CD4-positive, alpha-beta T cell treated with Interleukin-15 for 1 hour (primary cell): ENCODE results near the gene IFT172.
"Not testable (repeated sequence)": the region's sequence is repeated elsewhere in the genome, so short reads cannot be mapped to it uniquely, and the experiment has no call there.

ENCODE experiments used
- DNase-seq: peaks from one replicate; pipeline ENCODE4 v3.0.0-alpha.2; 2020

The IFT172 gene

DNA sequence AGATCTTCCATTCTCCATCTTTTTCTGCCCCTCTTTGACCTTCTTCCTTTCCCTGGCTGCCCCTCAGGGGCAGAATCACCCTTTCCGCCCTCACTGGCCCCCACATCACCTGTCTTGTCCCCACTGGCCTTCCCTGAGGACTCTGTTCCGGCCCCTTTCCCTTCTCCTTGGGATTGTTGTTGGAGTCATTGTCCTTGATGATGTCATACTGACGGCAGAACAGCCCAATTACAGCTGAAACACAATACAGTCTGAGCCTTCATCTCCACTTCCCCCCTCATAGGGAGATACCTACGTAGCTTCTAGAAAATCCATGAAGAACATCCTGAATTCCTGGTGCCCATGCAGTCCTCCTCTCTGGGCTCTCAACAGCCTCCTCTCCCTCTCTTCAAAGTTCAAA is 3.0 kb upstream of the IFT172 start:
- no peak for DNase-seq

DNA sequence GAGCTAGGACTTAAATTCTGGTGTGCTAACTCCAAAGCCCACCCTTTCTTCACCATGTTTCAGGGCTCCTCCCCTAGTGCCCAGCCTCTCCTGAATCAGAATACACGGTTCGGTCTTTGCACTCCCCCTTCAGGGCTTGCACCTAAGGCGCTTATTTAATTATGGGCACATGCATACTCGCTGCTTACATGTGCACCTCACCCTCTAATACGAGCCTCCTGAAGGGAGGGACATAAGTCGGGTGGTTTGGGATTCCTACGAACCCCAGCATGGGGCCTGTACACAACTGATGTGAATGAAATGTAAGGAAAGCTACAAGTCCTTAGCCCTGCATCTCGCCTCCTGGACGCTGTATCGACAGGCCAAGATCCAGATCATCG is 435 bp downstream of the IFT172 start:
- DNase-seq, result peak; percentile 30

GRCh38 chr2:27485496-27485895 is 4.0 kb downstream of the IFT172 start:
- no peak for DNase-seq

DNA sequence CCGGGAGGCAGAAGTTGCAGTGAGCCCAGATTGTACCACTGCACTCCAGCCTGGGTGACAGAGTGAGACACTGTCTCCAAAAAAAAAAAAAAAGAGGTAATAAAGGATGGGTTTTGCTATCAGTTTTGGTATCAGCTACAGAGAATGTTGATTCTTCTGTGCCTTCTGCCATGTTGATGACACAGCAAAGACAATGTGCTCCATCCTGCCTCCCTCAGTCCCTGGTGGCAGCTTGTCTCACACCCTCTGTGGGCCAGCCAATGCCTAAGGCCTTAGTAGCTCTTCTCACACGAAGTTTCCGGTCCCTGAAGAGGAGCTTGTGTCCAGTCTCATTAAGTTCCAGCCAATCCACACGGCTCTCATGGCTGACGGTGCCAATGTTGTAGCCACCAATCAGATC is 17.6 kb downstream of the IFT172 start:
- DNase-seq, result no peak

GRCh38 chr2:27464443-27464842 is 25.1 kb downstream of the IFT172 start:
- DNase-seq, result no peak

DNA sequence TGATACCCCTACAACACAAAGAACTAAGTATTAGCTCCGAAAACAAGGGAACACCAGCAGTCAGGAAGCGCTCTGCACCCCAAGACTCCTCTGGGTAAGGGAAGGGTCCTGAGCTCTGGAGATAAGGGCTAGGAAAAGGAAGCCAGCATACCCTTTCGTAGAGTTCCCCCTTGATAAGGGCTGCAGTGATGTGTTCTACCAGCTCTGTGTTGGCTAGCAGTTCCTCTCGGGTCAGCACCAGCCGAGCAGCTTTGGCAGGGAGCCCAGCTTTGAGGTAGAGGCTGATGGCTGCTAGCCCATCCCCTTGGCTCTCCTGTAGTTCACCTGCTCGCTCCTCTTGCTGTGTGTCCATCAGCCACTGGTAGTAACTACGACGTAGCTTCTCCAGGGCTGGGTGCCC is 28.4 kb downstream of the IFT172 start:
- no peak for DNase-seq

DNA sequence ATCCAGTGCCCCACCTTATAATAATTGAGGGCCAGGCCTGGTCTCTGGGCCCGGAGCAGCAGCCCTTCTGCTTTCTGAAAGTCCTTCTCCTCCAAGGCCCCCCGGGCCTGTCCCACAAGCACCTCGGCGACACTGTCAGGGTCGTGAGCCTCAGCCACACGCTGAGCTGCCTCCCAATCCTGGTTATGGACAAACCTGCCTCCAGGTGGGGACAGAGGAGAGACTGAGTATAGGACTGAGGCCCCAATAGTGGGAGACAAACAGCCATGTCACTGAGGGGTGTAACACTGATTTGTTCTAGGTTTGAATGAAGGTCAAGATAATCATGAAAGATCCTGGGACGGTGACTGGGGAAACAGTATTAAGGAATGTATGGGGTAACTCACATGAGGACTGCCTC is 35.6 kb downstream of the IFT172 start:
- DNase-seq, result no peak

- DNase-seq, result no peak
These were observed 38.4 kb downstream of the IFT172 start for GRCh38 chr2:27451095-27451494.

DNA sequence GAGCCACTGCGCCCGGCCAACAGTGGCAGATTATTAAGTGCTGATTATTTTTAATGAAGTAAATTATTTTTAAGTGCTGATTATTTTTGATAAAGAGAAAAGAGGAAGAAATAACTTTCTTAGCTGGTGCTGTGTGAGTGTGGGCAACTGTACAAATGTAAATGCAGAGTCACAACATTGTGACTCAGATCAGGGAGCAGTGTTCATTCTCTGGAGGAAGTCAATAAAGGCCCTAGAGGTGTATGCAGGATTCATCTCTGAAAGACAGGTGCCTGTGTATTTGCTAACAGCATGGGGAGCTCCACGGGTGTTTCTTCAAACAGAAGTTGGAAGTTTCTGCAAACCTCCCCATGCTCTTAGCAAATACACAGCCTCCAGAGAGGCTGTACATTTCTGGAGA is 41.2 kb downstream of the IFT172 start:
- DNase-seq, result no peak

DNA sequence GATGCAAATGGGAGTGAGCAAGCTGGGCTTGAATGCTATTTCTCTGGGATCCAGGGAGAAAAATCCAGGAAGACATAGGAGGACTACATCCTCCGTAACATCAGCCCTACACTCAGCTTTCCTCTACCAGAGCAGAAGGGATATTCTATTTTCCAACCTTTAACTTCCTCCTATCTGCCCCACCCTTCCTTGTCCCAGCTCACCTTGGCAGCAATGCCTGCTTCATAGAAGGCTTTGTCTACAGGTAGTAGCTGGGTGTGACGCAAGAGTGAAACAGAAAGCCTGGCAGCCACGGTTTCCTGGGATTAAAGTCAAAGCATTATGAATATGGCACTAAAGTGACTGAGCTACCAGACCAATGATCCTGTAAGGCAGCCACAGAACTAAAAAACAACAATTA is 43.5 kb downstream of the IFT172 start:
- DNase-seq, result no peak

DNA sequence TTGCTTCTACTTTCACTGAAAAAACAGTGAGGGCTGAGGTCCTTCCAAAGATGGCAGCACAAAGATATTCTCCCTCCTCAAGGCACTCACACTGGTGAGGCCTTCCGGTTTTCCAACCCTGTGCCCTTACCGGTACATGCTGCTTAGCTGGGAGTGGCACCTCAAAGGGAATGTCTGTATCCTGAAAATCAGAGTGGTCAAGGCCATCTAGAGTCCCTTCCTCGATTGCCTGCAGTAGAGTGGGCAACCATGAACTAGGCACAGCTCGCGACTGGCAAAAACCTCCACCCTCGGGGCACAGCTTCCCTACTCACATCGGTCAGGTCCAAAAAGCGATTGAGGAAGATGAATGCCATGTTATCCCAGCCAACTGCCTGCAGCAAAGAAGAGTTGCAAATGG is 43.9 kb downstream of the IFT172 start:
- DNase-seq, result no peak

DNA sequence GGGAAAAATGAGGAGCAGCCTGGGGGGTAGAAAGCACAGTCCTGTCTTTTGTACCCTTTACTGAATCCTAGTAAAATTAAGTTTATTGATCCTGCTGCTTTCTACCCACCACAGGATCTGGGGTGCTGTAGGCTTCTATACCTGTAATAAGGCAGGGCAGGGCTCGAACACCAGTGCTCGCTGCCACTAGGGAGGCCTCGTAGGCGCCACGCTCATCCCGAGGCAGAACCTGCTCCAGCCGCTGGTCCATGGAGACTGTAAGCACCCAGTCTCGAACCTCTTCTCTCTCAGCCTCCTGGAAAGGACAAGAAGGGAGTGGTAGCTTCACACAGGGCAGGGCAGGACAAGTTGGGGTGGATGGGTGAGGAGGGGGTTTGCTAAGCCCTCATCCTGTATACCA is 44.4 kb downstream of the IFT172 start:
- DNase-seq, result no peak

DNA sequence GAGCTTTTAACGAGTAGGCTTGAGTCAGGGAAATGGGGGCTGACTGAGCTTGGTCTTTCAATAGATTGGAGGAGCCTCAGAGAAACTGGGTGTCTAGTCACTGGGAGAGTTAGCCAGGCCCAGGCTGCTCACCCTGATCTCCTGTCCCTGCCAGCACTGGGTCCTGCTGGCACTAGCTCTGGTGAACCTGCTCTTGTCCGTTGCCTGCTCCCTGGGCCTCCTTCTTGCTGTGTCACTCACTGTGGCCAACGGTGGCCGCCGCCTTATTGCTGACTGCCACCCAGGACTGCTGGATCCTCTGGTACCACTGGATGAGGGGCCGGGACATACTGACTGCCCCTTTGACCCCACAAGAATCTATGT is 46.6 kb downstream of the IFT172 start:
- no peak for DNase-seq

DNA sequence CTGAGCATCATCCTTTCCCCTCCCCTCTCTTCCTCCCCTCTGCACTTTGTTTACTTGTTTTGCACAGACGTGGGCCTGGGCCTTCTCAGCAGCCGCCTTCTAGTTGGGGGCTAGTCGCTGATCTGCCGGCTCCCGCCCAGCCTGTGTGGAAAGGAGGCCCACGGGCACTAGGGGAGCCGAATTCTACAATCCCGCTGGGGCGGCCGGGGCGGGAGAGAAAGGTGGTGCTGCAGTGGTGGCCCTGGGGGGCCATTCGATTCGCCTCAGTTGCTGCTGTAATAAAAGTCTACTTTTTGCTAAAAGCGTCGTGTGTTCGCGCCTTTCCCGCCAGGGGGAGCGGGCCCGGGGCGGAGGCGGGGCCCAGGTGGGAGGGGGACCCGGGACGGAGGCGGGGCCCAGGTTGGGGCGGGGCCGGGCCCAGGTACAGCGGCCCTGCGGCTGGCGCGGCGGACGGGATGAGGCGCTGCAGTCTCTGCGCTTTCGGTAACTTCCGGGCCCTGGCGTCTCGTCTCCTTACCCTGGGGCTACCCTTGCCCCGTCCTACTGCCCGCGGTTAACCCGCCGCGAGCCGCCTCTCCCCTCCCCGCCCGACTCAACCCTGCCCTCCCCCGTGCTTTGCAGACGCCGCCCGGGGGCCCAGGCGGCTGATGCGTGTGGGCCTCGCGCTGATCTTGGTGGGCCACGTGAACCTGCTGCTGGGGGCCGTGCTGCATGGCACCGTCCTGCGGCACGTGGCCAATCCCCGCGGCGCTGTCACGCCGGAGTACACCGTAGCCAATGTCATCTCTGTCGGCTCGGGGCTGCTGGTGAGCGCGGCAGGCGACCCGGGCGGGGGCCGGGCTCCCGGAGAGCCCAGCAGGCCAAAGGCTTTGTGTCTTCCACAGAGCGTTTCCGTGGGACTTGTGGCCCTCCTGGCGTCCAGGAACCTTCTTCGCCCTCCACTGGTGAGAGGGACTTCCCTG is 47.3 kb downstream of the IFT172 start, which contains the start of gene KRTCAP3:
TSS of gene KRTCAP3 (plus strand) at position 424 of the 962 bp plus-strand sequence. CDS start at position 456, 32 bp downstream.
- DNase-seq, result peak; percentile 18

- no peak for DNase-seq
These were observed 48.2 kb downstream of the IFT172 start for GRCh38 chr2:27441226-27441926.

- DNase-seq, result no peak
These were observed 53.9 kb downstream of the IFT172 start for GRCh38 chr2:27435628-27436027.

DNA sequence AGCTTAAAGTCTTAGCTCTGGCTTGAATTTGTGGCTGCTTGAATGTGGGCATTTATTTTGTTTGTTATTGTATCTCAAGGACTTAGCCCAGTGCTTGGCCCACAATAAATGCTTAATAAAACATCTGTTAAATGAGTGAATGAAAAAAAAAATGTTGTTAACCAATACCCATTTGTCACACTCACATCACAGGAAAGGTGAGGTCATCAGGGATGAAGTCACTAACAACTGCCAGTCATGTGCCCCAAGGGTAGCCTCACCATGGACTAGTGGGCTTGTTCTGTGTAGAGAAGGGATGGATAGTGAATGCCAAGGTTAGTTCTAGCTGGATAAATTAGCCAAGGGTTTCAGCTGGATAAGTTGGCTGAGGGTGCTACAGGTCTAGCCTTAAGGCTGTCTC is 58.1 kb downstream of the IFT172 start:
- DNase-seq, result no peak

DNA sequence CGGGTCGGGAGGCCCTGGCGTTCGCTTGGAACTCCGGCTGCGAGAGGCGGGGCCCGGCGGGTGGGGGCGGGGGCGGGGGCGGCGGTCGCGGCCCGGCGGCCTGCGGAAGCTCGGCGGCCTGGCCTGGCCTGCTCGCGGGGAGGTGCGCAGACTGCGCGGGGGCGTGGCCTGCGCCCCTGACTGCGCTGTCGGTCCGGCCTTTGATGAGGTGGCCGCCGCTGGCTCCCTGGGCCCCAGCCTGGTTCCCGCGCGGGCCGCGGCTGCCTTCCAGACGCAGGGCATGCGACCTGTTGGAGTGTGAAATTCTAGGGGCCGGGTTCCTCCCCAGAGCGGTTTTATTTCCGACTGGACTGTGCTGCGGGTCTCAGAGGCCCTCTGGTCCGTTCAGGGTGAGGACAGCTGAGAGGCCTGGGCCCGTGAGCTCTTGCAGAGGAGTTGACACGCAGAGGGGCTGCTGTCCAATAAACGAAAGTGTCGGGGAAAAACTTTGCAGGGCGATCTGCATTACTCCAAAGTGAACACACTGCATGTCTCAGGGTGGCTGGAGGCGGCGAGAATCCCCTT is 60.5 kb downstream of the IFT172 start:
- DNase-seq, result peak; percentile 81

DNA sequence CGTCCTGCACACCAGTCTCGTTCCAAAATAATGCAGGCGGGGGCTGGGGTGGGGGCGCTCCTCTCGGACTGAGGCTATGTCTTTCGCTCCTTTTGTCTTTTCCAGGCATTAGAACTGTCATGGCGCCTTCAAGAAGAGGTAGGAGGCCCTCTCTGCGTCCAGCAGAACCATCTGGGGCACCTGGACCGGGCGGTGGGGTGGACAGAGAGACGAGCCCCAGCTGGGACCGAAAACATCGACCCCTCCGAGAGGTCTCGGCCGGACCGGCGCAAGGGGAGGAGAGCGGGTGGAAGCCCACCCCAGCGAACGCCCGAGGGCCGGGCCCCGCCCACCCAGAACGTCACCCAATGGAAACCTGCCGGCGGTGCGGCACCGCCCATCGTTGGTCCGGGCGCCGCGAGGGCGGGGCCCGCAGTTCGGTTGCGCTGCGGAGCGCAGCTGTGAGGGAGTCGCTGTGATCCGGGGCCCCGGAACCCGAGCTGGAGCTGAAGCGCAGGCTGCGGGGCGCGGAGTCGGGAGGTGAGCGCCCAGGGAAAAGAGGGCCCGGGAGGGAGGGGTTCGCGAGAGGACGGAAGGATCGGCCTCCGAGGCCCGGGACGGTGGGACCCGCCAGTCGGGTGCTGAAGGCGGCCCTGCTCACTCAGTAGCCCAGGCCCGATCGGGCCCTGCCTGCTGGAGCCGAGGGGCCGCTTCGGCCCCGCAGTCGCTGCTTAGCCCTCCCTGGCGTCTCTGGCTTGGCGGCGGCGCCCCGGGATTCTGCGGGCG is 61.1 kb downstream of the IFT172 start, which contains the start of gene NRBP1:
TSS of gene NRBP1 (plus strand) at position 419 of the 765 bp plus-strand sequence. CDS start 4,643 bp downstream, outside the sequence.
- DNase-seq, result peak; percentile 86

- no peak for DNase-seq
These were observed 61.7 kb downstream of the IFT172 start for GRCh38 chr2:27427863-27428212.

DNA sequence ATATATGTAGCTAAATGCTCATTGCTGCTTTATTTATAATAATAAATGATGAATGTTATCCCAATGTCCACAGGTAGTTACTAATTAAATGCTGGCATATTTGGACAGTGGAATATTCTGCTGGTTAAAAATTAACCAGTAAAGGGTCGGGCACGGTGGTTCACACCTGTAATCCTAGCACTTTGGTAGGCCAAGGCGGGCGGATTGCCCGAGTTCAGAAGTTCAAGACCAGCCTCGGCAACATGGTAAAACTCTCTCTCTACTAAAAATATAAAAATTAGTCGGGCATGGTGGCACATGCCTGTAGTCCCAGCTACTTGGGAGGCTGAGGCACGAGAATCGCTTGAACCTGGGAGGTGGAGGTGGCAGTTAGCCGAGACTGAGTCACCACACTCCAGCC is 64.5 kb downstream of the IFT172 start:
- not testable (repeated sequence) for DNase-seq

- no peak for DNase-seq
These were observed 66.6 kb downstream of the IFT172 start for GRCh38 chr2:27422958-27423357.

DNA sequence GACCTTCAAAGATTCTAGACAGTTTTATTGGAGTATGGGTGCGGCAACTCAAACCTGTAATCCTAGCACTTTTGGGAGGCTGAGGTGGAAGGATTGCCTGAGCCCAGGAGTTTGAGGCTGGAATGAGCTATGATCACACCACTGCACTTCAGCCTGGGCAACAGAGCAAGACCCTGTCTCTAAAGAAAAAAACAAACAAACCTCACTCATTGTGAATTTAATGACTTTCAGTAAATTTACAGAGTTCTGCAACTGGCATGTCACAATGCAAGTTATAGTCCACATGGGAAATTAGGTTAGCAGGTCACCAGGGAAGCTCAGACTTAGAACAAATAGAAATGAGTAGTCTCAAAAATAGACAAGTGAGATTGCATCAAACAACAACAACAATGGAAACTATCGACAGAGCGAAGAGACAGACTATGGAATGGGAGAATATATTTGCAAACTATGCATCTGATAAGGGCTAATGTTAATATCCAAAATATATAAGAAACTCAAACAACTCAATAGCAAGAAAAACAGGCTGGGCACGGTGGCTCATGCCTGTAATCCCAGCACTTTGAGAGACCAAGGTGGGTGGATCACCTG is 67.8 kb downstream of the IFT172 start:
- DNase-seq, result no peak
